Mesenchymal stem cell (in vitro differentiated cells and primary cell): Measurements from ENCODE around the gene UNC93B1.
A peak's percentile ranks its signal among the peaks of the same experiment; 100 is the strongest.

Source experiments
- DNase-seq: peaks from one replicate; pipeline ENCODE4 v3.0.0-alpha.2; 2013
- H2AFZ ChIP-seq: one replicate; pipeline ENCODE4 v1.6.1; 2013; ENCODE audit warnings: low read depth, mild to moderate bottlenecking, control low read depth, inconsistent platforms, low read length, moderate library complexity
- H2AK5ac ChIP-seq: 2 replicates; pipeline ENCODE4 v1.6.1; 2013; ENCODE audit warnings: low read length, moderate library complexity, mild to moderate bottlenecking, inconsistent platforms; ENCODE audit not compliant: severe bottlenecking
- H2BK120ac ChIP-seq: one replicate; pipeline ENCODE4 v1.6.1; 2013; ENCODE audit warnings: low read depth, mild to moderate bottlenecking, inconsistent platforms, low read length, moderate library complexity
- H2BK12ac ChIP-seq, 2 experiments: one replicate each; pipeline ENCODE4 v1.6.1; 2013; ENCODE audit warnings: inconsistent platforms in 2 of 2, low read length in 2 of 2, mild to moderate bottlenecking in 2 of 2, moderate library complexity in 2 of 2, control low read depth in 1 of 2
- H2BK15ac ChIP-seq: one replicate; pipeline ENCODE4 v1.6.1; 2013; ENCODE audit warnings: mild to moderate bottlenecking, low read depth, inconsistent platforms; ENCODE audit not compliant: poor library complexity, severe bottlenecking
- H2BK5ac ChIP-seq: 2 replicates; pipeline ENCODE4 v1.6.1; 2013; ENCODE audit warnings: low read depth, mild to moderate bottlenecking, low read length, control low read depth, inconsistent platforms; ENCODE audit not compliant: poor library complexity, severe bottlenecking
- H3K14ac ChIP-seq, 2 experiments: one replicate each; pipeline ENCODE4 v1.6.1; 2013; ENCODE audit warnings: inconsistent platforms in 2 of 2, low read length in 2 of 2, control low read depth in 1 of 2, mild to moderate bottlenecking in 1 of 2, moderate library complexity in 1 of 2
- H3K18ac ChIP-seq, 2 experiments: one replicate each; pipeline ENCODE4 v1.6.1; 2013; ENCODE audit warnings: inconsistent platforms in 2 of 2, low read length in 2 of 2, control low read depth in 1 of 2, low read depth in 1 of 2, mild to moderate bottlenecking in 1 of 2
- H3K23ac ChIP-seq, 2 experiments: one replicate each; pipeline ENCODE4 v1.6.1; 2013; ENCODE audit warnings: inconsistent platforms in 2 of 2, low read length in 2 of 2, mild to moderate bottlenecking in 2 of 2, moderate library complexity in 2 of 2, control low read depth in 1 of 2
- H3K27ac ChIP-seq: 2 replicates; pipeline ENCODE4 v1.5.1; 2013; ENCODE audit warnings: mild to moderate bottlenecking, moderate library complexity, low read length, control low read depth, inconsistent platforms; ENCODE audit not compliant: poor library complexity, severe bottlenecking
- H3K27me3 ChIP-seq, 2 experiments: 2 replicates each; pipeline versions ENCODE4 v1.6.1 to v1.7.0; 2013; ENCODE audit warnings: low read length in 2 of 2, mild to moderate bottlenecking in 2 of 2, moderate library complexity in 2 of 2, control low read depth in 1 of 2, inconsistent platforms in 1 of 2; ENCODE audit not compliant: control insufficient read depth in 1 of 2, insufficient read depth in 1 of 2
- H3K36me3 ChIP-seq, 2 experiments: 2 replicates each; pipeline versions ENCODE4 v1.6.1 to v1.7.0; 2013; ENCODE audit warnings: low read length in 2 of 2, control low read depth in 1 of 2, inconsistent platforms in 1 of 2, low read depth in 1 of 2, mild to moderate bottlenecking in 1 of 2; ENCODE audit not compliant: insufficient read depth in 2 of 2, control insufficient read depth in 1 of 2
- H3K4ac ChIP-seq, 2 experiments: one replicate each; pipeline ENCODE4 v1.6.1; 2013; ENCODE audit warnings: inconsistent platforms in 2 of 2, low read length in 2 of 2, mild to moderate bottlenecking in 2 of 2, moderate library complexity in 2 of 2, control low read depth in 1 of 2, low read depth in 1 of 2
- H3K4me1 ChIP-seq: 2 replicates; pipeline ENCODE4 v1.6.1; 2013; ENCODE audit warnings: low read depth, low read length, control low read depth; ENCODE audit not compliant: control insufficient read depth, insufficient read depth
- H3K4me2 ChIP-seq: 2 replicates; pipeline ENCODE4 v1.6.1; 2013; ENCODE audit warnings: low read length, mild to moderate bottlenecking, inconsistent platforms; ENCODE audit not compliant: poor library complexity, severe bottlenecking
- H3K4me3 ChIP-seq, 2 experiments: 2 replicates each; pipeline versions ENCODE4 v1.5.1 to v1.7.0; 2013; ENCODE audit warnings: low read length in 2 of 2, mild to moderate bottlenecking in 2 of 2, control low read depth in 1 of 2, low read depth in 1 of 2; ENCODE audit not compliant: insufficient read depth in 1 of 2
- H3K79me1 ChIP-seq: replicated peaks from 2 replicates; pipeline ENCODE4 v1.6.1; 2013; ENCODE audit warnings: mild to moderate bottlenecking, control low read depth, low read length, inconsistent platforms; ENCODE audit not compliant: poor library complexity, severe bottlenecking
- H3K9ac ChIP-seq: 2 replicates; pipeline ENCODE4 v1.7.0; 2013; ENCODE audit warnings: mild to moderate bottlenecking, low read length, moderate library complexity
- H3K9me3 ChIP-seq: 2 replicates; pipeline ENCODE4 v1.7.0; 2013; ENCODE audit warnings: mild to moderate bottlenecking, low read length; ENCODE audit not compliant: control insufficient read depth
- H4K8ac ChIP-seq: one replicate; pipeline ENCODE4 v1.6.1; 2013; ENCODE audit warnings: inconsistent platforms, mild to moderate bottlenecking, low read length, moderate library complexity
- H4K91ac ChIP-seq: one replicate; pipeline ENCODE4 v1.6.1; 2013; ENCODE audit warnings: mild to moderate bottlenecking, low read length, inconsistent platforms
- WGBS: methylation state at CpG from one replicate; pipeline ENCODE4 v1.1.7; 2013; ENCODE audit warnings: mixed read lengths; 5-methylcytosine and 5-hydroxymethylcytosine counted together

The UNC93B1 gene

GRCh38 chr11:68022531-68022930, 18.6 kb upstream of the UNC93B1 start:
- no peak for DNase-seq
- no peak overlapping the region for H3K4ac ChIP-seq
- no peaks in the 10 kb centered on the region for H3K27me3 ChIP-seq
- H3K27ac ChIP-seq = no peak overlapping the region
- H3K9me3 ChIP-seq = no peaks in the 10 kb centered on the region
- no peak overlapping the region for H2BK120ac ChIP-seq
- WGBS = 95% methylated on average over 12 of the region's 13 CpGs
- peaks cover 2% of the 10 kb centered on the region for H3K79me1 ChIP-seq
- H3K9ac ChIP-seq = no peak overlapping the region
- peaks cover 28 to 41% of the 10 kb centered on the region in 2 experiments for H3K36me3 ChIP-seq
- no peak overlapping the region for H4K8ac ChIP-seq
- H3K18ac ChIP-seq = no peak overlapping the region
- H3K23ac ChIP-seq = no peak overlapping the region
- no peak overlapping the region for H3K4me2 ChIP-seq
- H2AFZ ChIP-seq = no peak overlapping the region
- no peak overlapping the region for H4K91ac ChIP-seq
- no peak overlapping the region for H2BK12ac ChIP-seq
- H3K4me1 ChIP-seq = peaks cover 36% of the 10 kb centered on the region
- no peak overlapping the region for H2AK5ac ChIP-seq
- no peak overlapping the region for H3K4me3 ChIP-seq
- no peak overlapping the region for H2BK5ac ChIP-seq
- H3K14ac ChIP-seq = no peak overlapping the region
- H2BK15ac ChIP-seq = no peak overlapping the region

- H3K27ac ChIP-seq = no peak overlapping the region
- no peak overlapping the region for H2BK12ac ChIP-seq
- no peaks in the 10 kb centered on the region for H3K79me1 ChIP-seq
- no peak overlapping the region for H3K4me3 ChIP-seq
- no peak overlapping the region for H3K9ac ChIP-seq
- no peak overlapping the region for H2BK5ac ChIP-seq
- H4K91ac ChIP-seq = no peak overlapping the region
- H3K36me3 ChIP-seq = peaks cover 20 to 36% of the 10 kb centered on the region in 2 experiments
- no peak overlapping the region for H3K4me2 ChIP-seq
- H3K9me3 ChIP-seq = no peaks in the 10 kb centered on the region
- 85% methylated on average over 27 of the region's 27 CpGs for WGBS
- no peak overlapping the region for H2AK5ac ChIP-seq
- no peak overlapping the region for H3K14ac ChIP-seq
- H2BK120ac ChIP-seq = no peak overlapping the region
- H4K8ac ChIP-seq = peak overlapping the region; percentile 19
- H3K4ac ChIP-seq = no peak overlapping the region
- H2BK15ac ChIP-seq = no peak overlapping the region
- H3K27me3 ChIP-seq = no peaks in the 10 kb centered on the region
- no peak overlapping the region for H3K18ac ChIP-seq
- H3K23ac ChIP-seq = no peak overlapping the region
- no peak for DNase-seq
- no peak overlapping the region for H2AFZ ChIP-seq
- H3K4me1 ChIP-seq = peaks cover 32% of the 10 kb centered on the region
Measured at GRCh38 chr11:68021167-68021787, 17.4 kb upstream of the UNC93B1 start.

- Histone ChIP-seq H4K91ac (peak overlapping the region; percentile 43), H3K79me1 (no peaks in the 10 kb centered on the region), H2BK15ac (no peak overlapping the region), H3K4ac (peak overlapping the region in 1 of 2 experiments; percentile 19), H2BK12ac (peak overlapping the region in 1 of 2 experiments; percentile 12), H2BK5ac (no peak overlapping the region), H3K14ac (peak overlapping the region in 1 of 2 experiments; percentile 81), H3K23ac (no peak overlapping the region), H3K9ac (no peak overlapping the region), H3K9me3 (no peaks in the 10 kb centered on the region), H3K36me3 (peaks cover 20 to 30% of the 10 kb centered on the region in 2 experiments), H2BK120ac (peak overlapping the region; percentile 22), H3K4me3 (peak overlapping the region in 1 of 2 experiments; percentile 20), H3K4me2 (no peak overlapping the region), H4K8ac (peak overlapping the region; percentile 19), H3K4me1 (peaks cover 29% of the 10 kb centered on the region), H3K18ac (peak overlapping the region in 1 of 2 experiments; percentile 42), H2AK5ac (peak overlapping the region; percentile 81), H3K27me3 (no peaks in the 10 kb centered on the region), H3K27ac (no peak overlapping the region), H2AFZ (peak overlapping the region; percentile 7)
- DNase-seq = peak; percentile 56
- 43% methylated on average over 11 of the region's 11 CpGs for WGBS
Measured at GRCh38 chr11:68020575-68020974, 16.7 kb upstream of the UNC93B1 start.

- Histone ChIP-seq H3K4ac (no peak overlapping the region), H3K4me1 (peaks cover 37% of the 10 kb centered on the region), H3K79me1 (no peaks in the 10 kb centered on the region), H3K18ac (no peak overlapping the region), H3K14ac (no peak overlapping the region), H2BK5ac (no peak overlapping the region), H3K9ac (no peak overlapping the region), H2BK120ac (no peak overlapping the region), H3K27ac (no peak overlapping the region), H3K9me3 (no peaks in the 10 kb centered on the region), H3K4me3 (no peak overlapping the region), H3K36me3 (peaks cover 20 to 23% of the 10 kb centered on the region in 2 experiments), H2BK15ac (no peak overlapping the region), H3K4me2 (no peak overlapping the region), H4K91ac (no peak overlapping the region), H4K8ac (no peak overlapping the region), H2AFZ (no peak overlapping the region), H2AK5ac (no peak overlapping the region), H3K23ac (no peak overlapping the region), H2BK12ac (peak overlapping the region in 1 of 2 experiments; percentile 8), H3K27me3 (no peaks in the 10 kb centered on the region)
- WGBS = 96% methylated on average over 12 of the region's 12 CpGs
- DNase-seq = no peak
Measured at GRCh38 chr11:68019486-68019885, 15.6 kb upstream of the UNC93B1 start.
